Measurements from ENCODE around the gene GSC2. TPM values are rescaled to one million over a fixed set of nuclear protein-coding genes. Genes with fewer than 3 reads are reported as not detected.

GSC2 gene
- total and polyA plus RNA-seq, 8 donors: not detected

- intact Hi-C loops (cut with DNase I; ENCODE audit: low total_unique reads): no loop called here
- Histone ChIP-seq H3K27me3 (peaks cover 0 to 12% (median 11%) of the 10 kb centered on the region in 3 donors), H3K36me3 (peaks cover 36 to 47% (median 45%) of the 10 kb centered on the region in 4 donors), H3K9me3 (no peaks in the 10 kb centered on the region), H3K4me1 (peaks cover 9 to 14% (median 11%) of the 10 kb centered on the region in 4 donors), H3K27ac (no peak overlapping the region), H3K4me3 (peak overlapping the region in 3 of 4 donors; percentile 72 to 87 (median 82))
- WGBS, 5 donors: 86 to 94% (median 88%) methylated on average over 5 of the region's 5 CpGs
- TF ChIP-seq POLR2AphosphoS5 (IDR thresholded peaks at IDR 0.05) (no peak), POLR2A (IDR thresholded peaks at IDR 0.05) (no peak), EP300 (IDR thresholded peaks at IDR 0.05) (no peak), CTCF (IDR thresholded peaks at IDR 0.05) (no peak)
- DNase-seq: no peak
These were observed 6.9 kb downstream of the GSC2 start for GRCh38 chr22:19143212-19143611.

- intact Hi-C loops (cut with DNase I; ENCODE audit: low total_unique reads): no loop called here
- Histone ChIP-seq H3K27me3 (peaks cover 0 to 4% (median 3%) of the 10 kb centered on the region in 3 donors), H3K9me3 (no peaks in the 10 kb centered on the region), H3K36me3 (peaks cover 44 to 55% (median 54%) of the 10 kb centered on the region in 4 donors), H3K27ac (no peak overlapping the region), H3K4me3 (no peak overlapping the region), H3K4me1 (peaks cover 9 to 14% (median 11%) of the 10 kb centered on the region in 4 donors)
- 93 to 98% (median 97%) methylated on average over 9 of the region's 9 CpGs for WGBS, 5 donors
- no peak for TF ChIP-seq POLR2A (IDR thresholded peaks at IDR 0.05)
- TF ChIP-seq POLR2AphosphoS5 (IDR thresholded peaks at IDR 0.05): no peak
- no peak for TF ChIP-seq EP300 (IDR thresholded peaks at IDR 0.05)
- no peak for TF ChIP-seq CTCF (IDR thresholded peaks at IDR 0.05)
- no peak for DNase-seq
These were observed 7.7 kb downstream of the GSC2 start for GRCh38 chr22:19142394-19142793.

- peaks cover 9 to 14% (median 11%) of the 10 kb centered on the region in 4 donors for H3K4me1 ChIP-seq
- no peaks in the 10 kb centered on the region for H3K9me3 ChIP-seq
- TF ChIP-seq POLR2AphosphoS5 (IDR thresholded peaks at IDR 0.05) (no peak), CTCF (IDR thresholded peaks at IDR 0.05) (no peak), POLR2A (IDR thresholded peaks at IDR 0.05) (no peak)
- intact Hi-C loops (cut with DNase I; ENCODE audit: low total_unique reads): no loop called here
- H3K36me3 ChIP-seq: peaks cover 58 to 80% (median 78%) of the 10 kb centered on the region in 4 donors
- no peak overlapping the region for H3K27ac ChIP-seq
- 86 to 97% (median 90%) methylated on average over 3 to 5 of the region's 5 CpGs for WGBS, 5 donors
- no peaks in the 10 kb centered on the region for H3K27me3 ChIP-seq
- H3K4me3 ChIP-seq: no peak overlapping the region
- DNase-seq: no peak
These were observed 10.1 kb downstream of the GSC2 start for GRCh38 chr22:19139974-19140373.

GRCh38 chr22:19139001-19139356 lies 11.1 kb downstream of the GSC2 start:
- H3K27ac ChIP-seq: no peak overlapping the region
- intact Hi-C loops (cut with DNase I; ENCODE audit: low total_unique reads): no loop called here
- 93 to 98% (median 94%) methylated on average over 6 to 9 of the region's 9 CpGs for WGBS, 5 donors
- no peak for DNase-seq
- H3K36me3 ChIP-seq: peaks cover 65 to 90% (median 88%) of the 10 kb centered on the region in 4 donors
- peaks cover 8 to 12% (median 9%) of the 10 kb centered on the region in 4 donors for H3K4me1 ChIP-seq
- no peaks in the 10 kb centered on the region for H3K27me3 ChIP-seq
- no peak for TF ChIP-seq POLR2A (IDR thresholded peaks at IDR 0.05)
- no peak for TF ChIP-seq EP300 (IDR thresholded peaks at IDR 0.05)
- TF ChIP-seq POLR2AphosphoS5 (IDR thresholded peaks at IDR 0.05): no peak
- no peak for TF ChIP-seq CTCF (IDR thresholded peaks at IDR 0.05)
- H3K4me3 ChIP-seq: no peak overlapping the region
- no peaks in the 10 kb centered on the region for H3K9me3 ChIP-seq
